Endothelial cell of umbilical vein (primary cell): ENCODE data around the gene NRROS.

Experiments used
- CTCF ChIP-seq, 2 donors: IDR thresholded peaks; 1 replicate in 1 of 2; 2 replicates in 1 of 2; pipeline ENCODE4 v1.5.1; 2011; ENCODE audit warnings: low read length in 2 of 2, mild to moderate bottlenecking in 2 of 2, moderate library complexity in 2 of 2, control low read depth in 1 of 2, inconsistent platforms in 1 of 2, low read depth in 1 of 2; ENCODE audit not compliant: insufficient read depth in 1 of 2; ENCODE audit errors: extremely low read depth in 1 of 2
- EZH2 ChIP-seq: IDR thresholded peaks from 2 replicates; pipeline ENCODE4 v1.6.1; 2012; ENCODE audit warnings: borderline replicate concordance, low read depth, mild to moderate bottlenecking, moderate library complexity, low read length, inconsistent platforms; ENCODE audit not compliant: severe bottlenecking
- FOS ChIP-seq: IDR thresholded peaks from 2 replicates; pipeline ENCODE4 v1.6.1; 2011; ENCODE audit warnings: mild to moderate bottlenecking, low read length, moderate library complexity, borderline replicate concordance; ENCODE audit not compliant: insufficient read depth
- MAX ChIP-seq: IDR thresholded peaks from 2 replicates; pipeline ENCODE4 v1.6.1; 2011; ENCODE audit not compliant: insufficient read depth, insufficient read length
- MYC ChIP-seq: IDR thresholded peaks from one replicate; pipeline ENCODE4 v1.6.1; 2011; ENCODE audit warnings: mild to moderate bottlenecking, low read depth, low read length
- POLR2A ChIP-seq: IDR thresholded peaks from 2 replicates; pipeline ENCODE4 v1.6.1; 2012; ENCODE audit warnings: low read depth, mild to moderate bottlenecking, control low read depth, low read length
- POLR2AphosphoS5 ChIP-seq: IDR thresholded peaks from 2 replicates; pipeline ENCODE4 v1.6.1; 2012; ENCODE audit warnings: low read depth, mild to moderate bottlenecking, control low read depth, low read length, moderate library complexity; ENCODE audit not compliant: insufficient read depth

- TF ChIP-seq POLR2A (no peak), POLR2AphosphoS5 (no peak), EZH2 (no peak), CTCF (IDR thresholded peaks at IDR 0.05; ENCODE audit: extremely low read depth in 1 of 2, insufficient read depth in 1 of 2, low read depth in 1 of 2, low read length in 2 of 2) (no peak), FOS (no peak), MAX (no peak), MYC (no peak)
Measured at GRCh38 chr3:196694202-196694638, 54.7 kb downstream of the NRROS start.
